Heart right ventricle (tissue), 12 donors: ENCODE data around the gene GPBP1. TPM values are rescaled to one million over a fixed set of nuclear protein-coding genes. Genes with fewer than 3 reads are reported as not detected.

Experiments used
- polyA plus RNA-seq, 2 donors: library from polyadenylated mRNA; stranded (reverse); fragments of 200-250 nt; gene quantifications; one replicate each; pipeline ENCODE4 v1.2.3, GENCODE V29; 2013
- total RNA-seq, 10 donors: library from RNA; stranded (reverse); fragmentation: NEBNext Ultra II Directional in 3 of 10; extraction: Animal tissue kit (Norgen Biotek cat#: 25700) in 3 of 10; gene quantifications; one replicate each; pipeline versions ENCODE4 v1.2.1 to v1.2.4, GENCODE V29; 2021 to 2023
- donor health status: ischemic (EF 13 %, LVEDD 7.1; RV severe dilation, severe dysfunction).
- donor health status: healthy with polysubstance abuse.
- donor health status: DM: no; HTN: yes; CAD: no.
- donor health status: DM: no; HTN: no; CAD: no.
- donor health status: ischemic (EF 25% LVEDD 6.9; RV normal size, moderate dysfunction).
- donor health status: ischemic (EF 25% LVEDD 5.7; RV mildly dilated, moderate dysfunction).
- donor health status: healthy.
- donor health status: nonischemic (EF 11% LVEDD 7.7; RV severe dilation, severe dysfunction).
- donor health status: DM: yes; HTN: yes; CAD: no.
- donor health status: PGD.
- donor health status: ischemic (EF 29% LVEDD 5.4; RV normal size, mild dysfunction).
- donor health status: nonischemic (EF 23%, LVEDD 6.1; RV moderate dilation, normal function).

Gene GPBP1
- total and polyA plus RNA-seq, 12 donors: 40.1 to 69.3 (median 51.0) TPM

Other genes starting within 250 kb of the GPBP1 start
- gene MIER3, start 221.9 kb upstream of the GPBP1 start, total RNA-seq: 10 to 100 TPM in 8 of 10 donors, 1 to 10 TPM in 2; 9.8 to 17.9 (median 13.0) TPM
- 1 to 10 TPM; 3.3 to 9.6 TPM for gene MIER3, start 221.9 kb upstream of the GPBP1 start, polyA plus RNA-seq